Lower lobe of right lung (tissue), 2 donors: ENCODE data around the gene APEX2. TPM values are rescaled to one million over a fixed set of nuclear protein-coding genes. Genes with fewer than 3 reads are reported as not detected.

Experiments used
- ATAC-seq, 2 donors: fragments of 200-7000 bp; cut with Tn5 transposase; one replicate each; pipeline ENCODE4 v1.9.1; 2020 to 2022; ENCODE audit warnings: mild to moderate bottlenecking in 2 of 2, moderate library complexity in 2 of 2
- DNase-seq: peaks from one replicate; pipeline ENCODE4 v3.0.0-alpha.2; 2020
- H3K27ac ChIP-seq: fragments of 200-600 bp; one replicate; pipeline ENCODE4 v1.8.0; 2022
- H3K27me3 ChIP-seq: fragments of 200-600 bp; one replicate; pipeline ENCODE4 v1.8.0; 2022; ENCODE audit warnings: low read depth
- H3K36me3 ChIP-seq: fragments of 200-600 bp; one replicate; pipeline ENCODE4 v1.8.0; 2022; ENCODE audit warnings: mild to moderate bottlenecking
- H3K4me1 ChIP-seq: fragments of 200-600 bp; one replicate; pipeline ENCODE4 v1.8.0; 2022
- H3K4me3 ChIP-seq: fragments of 200-600 bp; one replicate; pipeline ENCODE4 v1.8.0; 2022; ENCODE audit warnings: mild to moderate bottlenecking
- H3K9me3 ChIP-seq: fragments of 200-600 bp; one replicate; pipeline ENCODE4 v1.8.0; 2022
- intact Hi-C: fragments of 100-400 bp; cut with DNase I; formaldehyde crosslinking; loops from one replicate; pipeline ENCODE4 v1.11.0; 2022
- total RNA-seq: library from RNA; stranded (reverse); fragmentation: NEBNext Ultra II Directional; extraction: Animal tissue kit (Norgen Biotek cat#: 25700); gene quantifications from one replicate; pipeline ENCODE4 v1.2.1, GENCODE V29; 2021
- TF ChIP-seq, protein P1 (sequence below): fragments of 200-600 bp; IDR thresholded peaks from one replicate; pipeline ENCODE4 v1.8.0; 2022; ENCODE audit warnings: antibody characterized with exemption, mild to moderate bottlenecking
- donor health status: DM: no; HTN: yes; CAD: no; lungs with severe emphysema.

Gene APEX2
- total RNA-seq, 1 donor from 2014 or later, result 11.7 TPM

DNA sequence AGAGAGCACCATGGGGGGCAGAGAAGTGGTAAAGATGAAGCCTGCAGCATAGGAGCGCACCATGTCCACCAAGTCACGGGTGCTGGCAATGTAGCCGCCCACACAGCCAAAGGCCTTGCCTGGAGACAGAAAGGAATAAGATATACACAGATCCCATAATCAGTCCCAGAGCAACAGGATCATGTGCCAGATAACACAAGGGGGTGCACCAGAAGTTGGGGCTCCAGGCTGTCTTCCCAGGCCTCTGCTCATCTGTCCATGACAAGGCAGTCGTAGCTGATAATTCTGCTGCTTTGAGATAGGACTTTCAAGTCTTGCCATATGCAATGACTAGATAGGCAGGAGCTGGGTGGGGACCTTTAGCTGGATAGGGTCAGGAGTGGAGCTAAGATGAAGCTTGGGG, 14.7 kb downstream of the APEX2 start:
- intact Hi-C loops, result no loop called here
- no peaks in the 10 kb centered on the region for H3K9me3 ChIP-seq
- no peak for DNase-seq
- ATAC-seq, result no peak
- no peaks in the 10 kb centered on the region for H3K36me3 ChIP-seq
- H3K4me3 ChIP-seq, result no peak overlapping the region
- no peak overlapping the region for H3K27ac ChIP-seq
- no peaks in the 10 kb centered on the region for H3K27me3 ChIP-seq
- H3K4me1 ChIP-seq, result no peaks in the 10 kb centered on the region
- TF ChIP-seq, protein P1, sequence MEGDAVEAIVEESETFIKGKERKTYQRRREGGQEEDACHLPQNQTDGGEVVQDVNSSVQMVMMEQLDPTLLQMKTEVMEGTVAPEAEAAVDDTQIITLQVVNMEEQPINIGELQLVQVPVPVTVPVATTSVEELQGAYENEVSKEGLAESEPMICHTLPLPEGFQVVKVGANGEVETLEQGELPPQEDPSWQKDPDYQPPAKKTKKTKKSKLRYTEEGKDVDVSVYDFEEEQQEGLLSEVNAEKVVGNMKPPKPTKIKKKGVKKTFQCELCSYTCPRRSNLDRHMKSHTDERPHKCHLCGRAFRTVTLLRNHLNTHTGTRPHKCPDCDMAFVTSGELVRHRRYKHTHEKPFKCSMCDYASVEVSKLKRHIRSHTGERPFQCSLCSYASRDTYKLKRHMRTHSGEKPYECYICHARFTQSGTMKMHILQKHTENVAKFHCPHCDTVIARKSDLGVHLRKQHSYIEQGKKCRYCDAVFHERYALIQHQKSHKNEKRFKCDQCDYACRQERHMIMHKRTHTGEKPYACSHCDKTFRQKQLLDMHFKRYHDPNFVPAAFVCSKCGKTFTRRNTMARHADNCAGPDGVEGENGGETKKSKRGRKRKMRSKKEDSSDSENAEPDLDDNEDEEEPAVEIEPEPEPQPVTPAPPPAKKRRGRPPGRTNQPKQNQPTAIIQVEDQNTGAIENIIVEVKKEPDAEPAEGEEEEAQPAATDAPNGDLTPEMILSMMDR, result no peak

- H3K4me1 ChIP-seq, result no peaks in the 10 kb centered on the region
- intact Hi-C loops, result no loop called here
- no peaks in the 10 kb centered on the region for H3K27me3 ChIP-seq
- ATAC-seq (no peak), DNase-seq (no peak)
- no peak overlapping the region for H3K27ac ChIP-seq
- H3K9me3 ChIP-seq, result no peaks in the 10 kb centered on the region
- no peaks in the 10 kb centered on the region for H3K36me3 ChIP-seq
- TF ChIP-seq, protein P1, result no peak
- no peak overlapping the region for H3K4me3 ChIP-seq
These were observed 26.0 kb downstream of the APEX2 start for GRCh38 chrX:55026143-55026542.

- intact Hi-C loops, result no loop called here
- Histone ChIP-seq H3K4me3 (no peak overlapping the region), H3K9me3 (no peaks in the 10 kb centered on the region), H3K27ac (no peak overlapping the region), H3K36me3 (no peaks in the 10 kb centered on the region), H3K27me3 (no peaks in the 10 kb centered on the region), H3K4me1 (no peaks in the 10 kb centered on the region)
- TF ChIP-seq, protein P1, result no peak
- DNase-seq (no peak), ATAC-seq (no peak)
These were observed 26.7 kb downstream of the APEX2 start for GRCh38 chrX:55026840-55027239.

DNA sequence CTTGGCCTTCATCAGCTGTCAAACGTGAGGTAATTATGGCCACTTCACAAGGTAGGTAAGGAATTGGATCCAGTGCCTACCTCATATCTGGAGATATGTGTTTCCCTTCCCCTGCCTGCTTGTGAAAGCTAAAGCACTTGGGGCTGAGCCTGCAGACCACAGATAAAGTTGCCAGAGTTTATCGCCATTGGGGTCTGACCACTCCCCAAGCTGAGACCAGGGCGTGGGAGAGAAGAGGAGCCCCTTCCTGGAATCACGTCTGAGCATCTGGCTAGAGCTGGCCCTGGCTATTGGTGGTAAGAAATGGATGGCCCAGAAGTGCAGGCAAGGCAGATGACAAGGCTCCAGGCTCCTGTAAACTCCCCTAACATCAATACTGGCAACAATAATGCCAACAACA, 27.9 kb downstream of the APEX2 start:
- Histone ChIP-seq H3K27me3 (no peaks in the 10 kb centered on the region), H3K27ac (no peak overlapping the region), H3K4me3 (no peak overlapping the region), H3K9me3 (no peaks in the 10 kb centered on the region), H3K36me3 (no peaks in the 10 kb centered on the region), H3K4me1 (no peaks in the 10 kb centered on the region)
- ATAC-seq (no peak), DNase-seq (no peak)
- intact Hi-C loops, result no loop called here
- TF ChIP-seq, protein P1, result no peak

- Histone ChIP-seq H3K27me3 (no peaks in the 10 kb centered on the region), H3K4me1 (no peaks in the 10 kb centered on the region), H3K36me3 (no peaks in the 10 kb centered on the region), H3K9me3 (no peaks in the 10 kb centered on the region), H3K4me3 (no peak overlapping the region), H3K27ac (no peak overlapping the region)
- intact Hi-C loops, result no loop called here
- TF ChIP-seq, protein P1, result no peak
- ATAC-seq (no peak), DNase-seq (no peak)
These were observed 28.4 kb downstream of the APEX2 start for GRCh38 chrX:55028611-55029010.

DNA sequence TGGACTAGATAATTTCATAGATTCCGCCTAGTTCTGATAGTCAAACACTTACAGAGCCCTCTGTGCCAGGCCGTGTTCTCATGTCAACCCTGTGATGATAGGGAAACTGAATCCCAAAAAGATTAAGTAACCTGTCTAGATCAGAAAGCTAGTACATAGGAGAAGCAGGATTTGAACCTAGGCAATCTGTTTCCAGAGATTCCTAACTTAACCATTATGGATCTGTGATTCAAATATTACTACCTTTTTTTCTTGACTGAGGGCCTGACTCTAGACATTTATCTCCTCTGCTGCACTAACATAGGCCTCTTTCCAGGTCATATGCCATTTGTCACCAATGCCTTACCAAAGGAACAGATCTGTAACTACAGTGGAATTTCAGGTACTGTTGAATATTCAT, 29.1 kb downstream of the APEX2 start:
- ATAC-seq, result no peak
- Histone ChIP-seq H3K27me3 (no peaks in the 10 kb centered on the region), H3K36me3 (no peaks in the 10 kb centered on the region), H3K4me1 (no peaks in the 10 kb centered on the region), H3K4me3 (no peak overlapping the region), H3K27ac (no peak overlapping the region), H3K9me3 (no peaks in the 10 kb centered on the region)
- no peak for DNase-seq
- intact Hi-C loops, result no loop called here
- TF ChIP-seq, protein P1, result no peak
